ENCODE data around the gene RNF123.
"Not testable (repeated sequence)": the region's sequence is repeated elsewhere in the genome, so short reads cannot be mapped to it uniquely, and the experiment has no call there.

Gene RNF123

GRCh38 chr3:49681232-49681522, 8.2 kb upstream of the RNF123 start:
- H3K27me3 ChIP-seq (ENCODE audit: insufficient read depth, poor library complexity, severe bottlenecking), result no peaks in the 10 kb centered on the region

GRCh38 chr3:49681543-49681942, 7.8 kb upstream of the RNF123 start:
- Histone ChIP-seq H3K27me3 (ENCODE audit: insufficient read depth, poor library complexity, severe bottlenecking) (no peaks in the 10 kb centered on the region), H3K27ac (replicated peaks) (no peak overlapping the region), H3K4me3 (replicated peaks; ENCODE audit: insufficient read depth, low read length) (no peak overlapping the region)
- no peak for TF ChIP-seq REST (IDR thresholded peaks at IDR 0.05; ENCODE audit: insufficient replicate concordance, low read depth)
- TF ChIP-seq CTCF (IDR thresholded peaks at IDR 0.05; ENCODE audit: insufficient read depth, low read length), result no peak
- no peak for TF ChIP-seq SPI1 (IDR thresholded peaks at IDR 0.05; ENCODE audit: borderline replicate concordance, low read depth)
- TF ChIP-seq GABPA (IDR thresholded peaks at IDR 0.05; ENCODE audit: low read depth), result no peak
- no peak for TF ChIP-seq POLR2AphosphoS5 (IDR thresholded peaks at IDR 0.05; ENCODE audit: low read depth)
- no peak for DNase-seq (ENCODE audit: low read depth in 1 of 2, low spot score in 1 of 2)

More at GRCh38 chr3:49681232-49681522, 8.2 kb upstream of the RNF123 start:
- DNase-seq (ENCODE audit: low read depth in 1 of 2, low spot score in 1 of 2), result no peak
- TF ChIP-seq CTCF (IDR thresholded peaks at IDR 0.05; ENCODE audit: insufficient read depth, low read length) (no peak), REST (IDR thresholded peaks at IDR 0.05; ENCODE audit: insufficient replicate concordance, low read depth) (no peak), SPI1 (IDR thresholded peaks at IDR 0.05; ENCODE audit: borderline replicate concordance, low read depth) (no peak), GABPA (IDR thresholded peaks at IDR 0.05; ENCODE audit: low read depth) (no peak), POLR2AphosphoS5 (IDR thresholded peaks at IDR 0.05; ENCODE audit: low read depth) (no peak)
- H3K27ac ChIP-seq (replicated peaks), result no peak overlapping the region
- H3K4me3 ChIP-seq (replicated peaks; ENCODE audit: insufficient read depth, low read length), result no peak overlapping the region

DNA sequence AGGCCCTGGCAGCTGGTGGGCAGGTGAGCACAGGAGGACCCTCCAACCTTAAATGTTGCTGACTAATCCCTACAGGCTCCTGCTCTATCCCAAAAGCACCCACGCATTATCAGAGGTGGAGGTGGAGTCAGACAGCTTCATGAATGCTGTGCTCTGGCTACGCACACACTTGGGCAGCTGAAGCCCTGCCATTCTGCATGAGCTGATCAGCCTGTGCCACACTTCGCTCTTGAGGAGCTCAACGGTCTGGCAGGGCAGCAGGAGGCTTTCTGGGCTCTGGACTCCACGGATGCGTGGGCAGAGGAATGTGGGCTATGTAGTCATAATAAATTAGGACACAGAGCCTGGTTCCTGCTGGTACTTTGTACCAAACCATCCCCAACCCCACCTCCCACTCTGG, 6.2 kb upstream of the RNF123 start:
- DNase-seq (ENCODE audit: low read depth in 1 of 2, low spot score in 1 of 2), result no peak
- Histone ChIP-seq H3K27me3 (ENCODE audit: insufficient read depth, poor library complexity, severe bottlenecking) (no peaks in the 10 kb centered on the region), H3K4me3 (replicated peaks; ENCODE audit: insufficient read depth, low read length) (no peak overlapping the region), H3K27ac (replicated peaks) (no peak overlapping the region)
- TF ChIP-seq GABPA (IDR thresholded peaks at IDR 0.05; ENCODE audit: low read depth) (no peak), POLR2AphosphoS5 (IDR thresholded peaks at IDR 0.05; ENCODE audit: low read depth) (no peak), CTCF (IDR thresholded peaks at IDR 0.05; ENCODE audit: insufficient read depth, low read length) (no peak), REST (IDR thresholded peaks at IDR 0.05; ENCODE audit: insufficient replicate concordance, low read depth) (no peak), SPI1 (IDR thresholded peaks at IDR 0.05; ENCODE audit: borderline replicate concordance, low read depth) (no peak)

- not testable (repeated sequence) for H3K27ac ChIP-seq (replicated peaks); H3K4me3 ChIP-seq (replicated peaks; ENCODE audit: insufficient read depth, low read length); DNase-seq (ENCODE audit: low read depth in 1 of 2, low spot score in 1 of 2); H3K27me3 ChIP-seq (ENCODE audit: insufficient read depth, poor library complexity, severe bottlenecking)
Measured at GRCh38 chr3:49684453-49684852, 4.9 kb upstream of the RNF123 start.

DNA sequence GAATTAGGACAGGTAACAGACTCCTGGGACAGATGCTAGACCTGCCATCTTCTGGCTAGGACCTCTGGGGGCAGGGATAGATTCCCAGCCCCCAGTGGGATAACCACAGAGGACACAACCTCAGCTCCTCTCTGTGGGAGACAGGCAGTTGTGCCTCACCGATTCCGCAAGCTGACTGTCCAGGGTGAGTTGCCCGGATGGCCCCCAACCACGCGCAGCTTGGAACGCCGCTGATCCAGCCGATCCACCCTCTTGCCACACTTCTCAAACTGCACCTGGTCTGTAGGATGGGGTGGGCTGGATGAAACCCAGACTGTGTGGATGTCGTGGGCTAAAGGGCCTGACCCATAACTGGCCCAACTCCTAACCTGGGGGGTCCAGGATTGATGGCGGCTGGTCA, 4.3 kb upstream of the RNF123 start:
- not testable (repeated sequence) for H3K27me3 ChIP-seq (ENCODE audit: insufficient read depth, poor library complexity, severe bottlenecking); H3K27ac ChIP-seq (replicated peaks); H3K4me3 ChIP-seq (replicated peaks; ENCODE audit: insufficient read depth, low read length); DNase-seq (ENCODE audit: low read depth in 1 of 2, low spot score in 1 of 2)

DNA sequence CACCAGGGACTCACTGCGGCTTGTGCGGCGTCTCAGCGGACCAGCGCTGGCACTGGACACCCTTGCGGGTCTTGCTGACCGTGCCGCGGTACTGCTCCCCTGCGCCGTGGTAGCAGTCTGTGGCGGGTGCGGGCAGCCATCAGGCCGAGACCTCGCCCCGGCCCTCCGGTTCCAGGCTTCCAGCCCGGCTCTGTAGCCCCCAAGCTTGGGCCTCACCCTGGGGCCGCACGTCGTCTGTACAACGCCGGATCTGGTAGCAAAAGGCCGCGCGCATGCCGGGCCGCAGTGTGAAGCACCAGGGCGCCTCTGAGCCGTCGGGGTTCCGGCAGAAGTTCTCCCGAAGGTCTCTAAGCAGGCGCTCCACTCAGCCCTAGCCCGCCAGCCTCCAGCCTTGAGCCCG, 3.5 kb upstream of the RNF123 start:
- not testable (repeated sequence) for H3K27ac ChIP-seq (replicated peaks); H3K27me3 ChIP-seq (ENCODE audit: insufficient read depth, poor library complexity, severe bottlenecking); DNase-seq (ENCODE audit: low read depth in 1 of 2, low spot score in 1 of 2); H3K4me3 ChIP-seq (replicated peaks; ENCODE audit: insufficient read depth, low read length)

All from HL-60 (cell line).